GM23338 (cell line): ENCODE results near the gene RASGRF2. TPM values are rescaled to one million over a fixed set of nuclear protein-coding genes. Genes with fewer than 3 reads are reported as not detected.

ENCODE experiments used
- ATAC-seq: fragments of 200-7000 bp; cut with Tn5 transposase; 3 replicates; pipeline ENCODE4 v1.9.1; 2020
- DNase-seq: peaks from one replicate; pipeline ENCODE4 v3.0.0-alpha.2; 2015; ENCODE audit warnings: low spot score
- H2AFZ ChIP-seq: fragments of 200-600 bp; sonication (generic); 2 replicates; pipeline ENCODE4 v1.8.0; 2016; ENCODE audit warnings: antibody characterized with exemption, mild to moderate bottlenecking, moderate library complexity
- H3F3A ChIP-seq: fragments of 200-600 bp; sonication (generic); replicated peaks from 2 replicates; pipeline ENCODE4 v1.8.0; 2017; ENCODE audit warnings: antibody characterized with exemption, mixed run types, low read depth
- H3K27ac ChIP-seq: fragments of 200-600 bp; sonication (generic); 2 replicates; pipeline ENCODE4 v1.6.1; 2016; ENCODE audit warnings: low read depth
- H3K27me3 ChIP-seq: fragments of 200-600 bp; sonication (generic); 2 replicates; pipeline ENCODE4 v1.8.0; 2016; ENCODE audit warnings: mild to moderate bottlenecking, mixed run types, moderate library complexity; ENCODE audit not compliant: insufficient read depth
- H3K36me3 ChIP-seq: fragments of 200-600 bp; sonication (generic); 2 replicates; pipeline ENCODE4 v1.8.0; 2016; ENCODE audit warnings: mild to moderate bottlenecking; ENCODE audit not compliant: insufficient read depth
- H3K4me1 ChIP-seq: fragments of 200-600 bp; sonication (generic); 2 replicates; pipeline ENCODE4 v1.8.0; 2016; ENCODE audit warnings: mild to moderate bottlenecking, moderate library complexity; ENCODE audit not compliant: insufficient read depth
- H3K4me2 ChIP-seq: fragments of 200-600 bp; sonication (generic); 2 replicates; pipeline ENCODE4 v1.7.1; 2017; ENCODE audit warnings: mixed run types
- H3K4me3 ChIP-seq: fragments of 200-600 bp; sonication (generic); 2 replicates; pipeline ENCODE4 v1.6.1; 2016; ENCODE audit warnings: mixed run types
- H3K79me2 ChIP-seq: fragments of 200-600 bp; sonication (generic); replicated peaks from 2 replicates; pipeline ENCODE4 v1.8.0; 2017; ENCODE audit warnings: mild to moderate bottlenecking; ENCODE audit not compliant: insufficient read depth
- H3K9me2 ChIP-seq: fragments of 200-600 bp; sonication (generic); 2 replicates; pipeline ENCODE4 v1.8.0; 2017; ENCODE audit not compliant: insufficient read depth
- H4K20me1 ChIP-seq: fragments of 200-600 bp; sonication (generic); replicated peaks from 2 replicates; pipeline ENCODE4 v1.8.0; 2017; ENCODE audit warnings: mild to moderate bottlenecking; ENCODE audit not compliant: insufficient read depth
- H3K27ac Mint-ChIP-seq: 2 replicates; pipeline ENCODE4 v1.8.0; 2020; ENCODE audit warnings: inconsistent platforms, mild to moderate bottlenecking, moderate library complexity, mixed read lengths
- H3K27me3 Mint-ChIP-seq: 3 replicates; pipeline ENCODE4 v1.8.0; 2022; ENCODE audit warnings: low read depth, mild to moderate bottlenecking, moderate library complexity, mixed read lengths, inconsistent platforms; ENCODE audit not compliant: insufficient read depth, poor library complexity
- H3K36me3 Mint-ChIP-seq: 3 replicates; pipeline ENCODE4 v1.8.0; 2021; ENCODE audit warnings: low read depth, mild to moderate bottlenecking, inconsistent platforms, moderate library complexity, mixed read lengths
- H3K4me1 Mint-ChIP-seq: 3 replicates; pipeline ENCODE4 v1.8.0; 2020; ENCODE audit warnings: mild to moderate bottlenecking, inconsistent platforms, mixed read lengths
- H3K4me3 Mint-ChIP-seq: 3 replicates; pipeline ENCODE4 v1.8.0; 2021; ENCODE audit warnings: moderate library complexity, mild to moderate bottlenecking, inconsistent platforms, mixed read lengths
- H3K9me3 Mint-ChIP-seq: 3 replicates; pipeline ENCODE4 v1.8.0; 2020; ENCODE audit warnings: moderate library complexity, mild to moderate bottlenecking, inconsistent platforms, mixed read lengths
- EZH2 ChIP-seq: fragments of 200-600 bp; sonication (generic); IDR thresholded peaks from one replicate; pipeline ENCODE4 v1.8.0; 2017; ENCODE audit warnings: antibody characterized with exemption, mild to moderate bottlenecking, low read depth; ENCODE audit not compliant: unreplicated experiment
- EZH2phosphoT487 ChIP-seq: fragments of 200-600 bp; sonication (generic); IDR thresholded peaks from one replicate; pipeline ENCODE4 v1.8.1; 2018; ENCODE audit warnings: antibody characterized with exemption; ENCODE audit not compliant: unreplicated experiment
- JUNB ChIP-seq: IDR thresholded peaks from one replicate; pipeline ENCODE4 v1.6.1; 2016; ENCODE audit warnings: antibody characterized with exemption; ENCODE audit not compliant: unreplicated experiment
- NANOG ChIP-seq: IDR thresholded peaks from 2 replicates; pipeline ENCODE4 v1.6.1; 2016; ENCODE audit warnings: antibody characterized with exemption, borderline replicate concordance
- POLR2AphosphoS5 ChIP-seq: IDR thresholded peaks from 2 replicates; pipeline ENCODE4 v1.6.1; 2016; ENCODE audit warnings: antibody characterized with exemption, low read depth
- STAT1 ChIP-seq: IDR thresholded peaks from one replicate; pipeline ENCODE4 v1.6.1; 2016; ENCODE audit warnings: antibody characterized with exemption; ENCODE audit not compliant: unreplicated experiment
- ZNF331 ChIP-seq: fragments of 250-450 bp; sonication (Bioruptor Pico); IDR thresholded peaks from 2 replicates; pipeline ENCODE4 v1.5.0; 2020; ENCODE audit warnings: low read depth, mild to moderate bottlenecking, moderate library complexity
- polyA plus RNA-seq: library from polyadenylated mRNA; unstranded; fragments of >200 nt; fragmentation: Nextera tagmentation; extraction: Ambion mirVana; gene quantifications from 2 replicates; pipeline ENCODE4 v1.2.1, GENCODE V29; 2016
- total RNA-seq: library from RNA; depleted of rRNA; stranded (reverse); fragments of >200 nt; shearing (Covaris generic); gene quantifications from 2 replicates; pipeline ENCODE4 v1.2.3, GENCODE V29; 2014
- TF ChIP-seq, protein P1 (sequence below): fragments of 250-450 bp; sonication (Bioruptor Pico); IDR thresholded peaks from 2 replicates; pipeline ENCODE4 v1.5.0; 2020; ENCODE audit warnings: mild to moderate bottlenecking, moderate library complexity
- TF ChIP-seq, protein P2 (sequence below): IDR thresholded peaks from 2 replicates; pipeline ENCODE4 v1.6.1; 2016; ENCODE audit warnings: antibody characterized with exemption
- TF ChIP-seq, protein P3 (sequence below): IDR thresholded peaks from one replicate; pipeline ENCODE4 v1.6.1; 2018; ENCODE audit warnings: antibody characterized with exemption; ENCODE audit not compliant: unreplicated experiment
- TF ChIP-seq, protein P4 (sequence below), 2 experiments: fragments of 200-600 bp in 1 of 2; sonication (generic) in 1 of 2; conservative IDR thresholded peaks; 2 replicates each; pipeline versions ENCODE4 v1.5.1 to v1.6.1; 2016 to 2017; ENCODE audit warnings: antibody characterized with exemption in 2 of 2, low read depth in 2 of 2, mild to moderate bottlenecking in 2 of 2, moderate library complexity in 1 of 2

RASGRF2 gene
- total and polyA plus RNA-seq, 2 experiments from 2014 or later = 5.0 to 19.2 TPM

DNA sequence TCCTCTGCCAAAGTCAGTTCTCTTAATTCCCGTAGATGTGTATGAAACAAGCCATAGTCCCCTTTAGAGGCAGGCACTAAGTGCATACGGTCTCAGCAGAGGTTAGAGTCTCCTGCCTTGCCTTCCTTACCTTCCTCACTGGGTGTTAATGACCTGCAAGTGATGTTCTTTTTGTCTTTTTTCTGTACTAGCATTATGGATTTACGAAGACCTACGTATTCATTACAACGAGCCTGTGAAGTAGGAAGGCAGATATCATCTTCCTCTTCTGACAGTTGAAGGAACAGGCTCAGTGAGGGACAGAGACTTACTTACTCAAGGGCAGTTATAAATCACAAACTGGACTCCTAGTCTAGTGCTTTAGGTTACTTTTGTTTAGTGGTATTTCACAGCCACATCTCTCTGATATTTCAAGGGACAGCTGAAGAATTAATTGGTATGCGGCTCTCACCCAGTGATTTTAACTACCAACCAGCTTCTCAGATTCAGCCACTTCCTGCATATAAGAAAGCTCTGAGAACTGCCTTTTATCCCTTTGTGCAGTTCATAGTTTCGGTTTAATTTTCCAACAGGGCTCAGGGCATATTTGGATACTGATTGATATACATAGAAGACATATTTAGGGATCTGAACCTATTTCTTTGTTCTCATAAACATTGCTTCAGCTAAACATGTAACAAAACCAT is 187.9 kb downstream of the RASGRF2 start:
- H3K27me3 ChIP-seq = no peaks in the 10 kb centered on the region
- H2AFZ ChIP-seq = no peak overlapping the region
- H3K27ac ChIP-seq = 0 out of 2 replicates have a peak overlapping the region, but pooled peaks have one; percentile 17
- DNase-seq (no peak), ATAC-seq (no peak)
- H3K4me3 ChIP-seq = no peak overlapping the region
- no peak overlapping the region for H3K27ac Mint-ChIP-seq
- H3K36me3 Mint-ChIP-seq = no peaks in the 10 kb centered on the region
- no peaks in the 10 kb centered on the region for H3F3A ChIP-seq
- H3K36me3 ChIP-seq = no peaks in the 10 kb centered on the region
- H3K79me2 ChIP-seq = no peaks in the 10 kb centered on the region
- TF ChIP-seq, protein P1, sequence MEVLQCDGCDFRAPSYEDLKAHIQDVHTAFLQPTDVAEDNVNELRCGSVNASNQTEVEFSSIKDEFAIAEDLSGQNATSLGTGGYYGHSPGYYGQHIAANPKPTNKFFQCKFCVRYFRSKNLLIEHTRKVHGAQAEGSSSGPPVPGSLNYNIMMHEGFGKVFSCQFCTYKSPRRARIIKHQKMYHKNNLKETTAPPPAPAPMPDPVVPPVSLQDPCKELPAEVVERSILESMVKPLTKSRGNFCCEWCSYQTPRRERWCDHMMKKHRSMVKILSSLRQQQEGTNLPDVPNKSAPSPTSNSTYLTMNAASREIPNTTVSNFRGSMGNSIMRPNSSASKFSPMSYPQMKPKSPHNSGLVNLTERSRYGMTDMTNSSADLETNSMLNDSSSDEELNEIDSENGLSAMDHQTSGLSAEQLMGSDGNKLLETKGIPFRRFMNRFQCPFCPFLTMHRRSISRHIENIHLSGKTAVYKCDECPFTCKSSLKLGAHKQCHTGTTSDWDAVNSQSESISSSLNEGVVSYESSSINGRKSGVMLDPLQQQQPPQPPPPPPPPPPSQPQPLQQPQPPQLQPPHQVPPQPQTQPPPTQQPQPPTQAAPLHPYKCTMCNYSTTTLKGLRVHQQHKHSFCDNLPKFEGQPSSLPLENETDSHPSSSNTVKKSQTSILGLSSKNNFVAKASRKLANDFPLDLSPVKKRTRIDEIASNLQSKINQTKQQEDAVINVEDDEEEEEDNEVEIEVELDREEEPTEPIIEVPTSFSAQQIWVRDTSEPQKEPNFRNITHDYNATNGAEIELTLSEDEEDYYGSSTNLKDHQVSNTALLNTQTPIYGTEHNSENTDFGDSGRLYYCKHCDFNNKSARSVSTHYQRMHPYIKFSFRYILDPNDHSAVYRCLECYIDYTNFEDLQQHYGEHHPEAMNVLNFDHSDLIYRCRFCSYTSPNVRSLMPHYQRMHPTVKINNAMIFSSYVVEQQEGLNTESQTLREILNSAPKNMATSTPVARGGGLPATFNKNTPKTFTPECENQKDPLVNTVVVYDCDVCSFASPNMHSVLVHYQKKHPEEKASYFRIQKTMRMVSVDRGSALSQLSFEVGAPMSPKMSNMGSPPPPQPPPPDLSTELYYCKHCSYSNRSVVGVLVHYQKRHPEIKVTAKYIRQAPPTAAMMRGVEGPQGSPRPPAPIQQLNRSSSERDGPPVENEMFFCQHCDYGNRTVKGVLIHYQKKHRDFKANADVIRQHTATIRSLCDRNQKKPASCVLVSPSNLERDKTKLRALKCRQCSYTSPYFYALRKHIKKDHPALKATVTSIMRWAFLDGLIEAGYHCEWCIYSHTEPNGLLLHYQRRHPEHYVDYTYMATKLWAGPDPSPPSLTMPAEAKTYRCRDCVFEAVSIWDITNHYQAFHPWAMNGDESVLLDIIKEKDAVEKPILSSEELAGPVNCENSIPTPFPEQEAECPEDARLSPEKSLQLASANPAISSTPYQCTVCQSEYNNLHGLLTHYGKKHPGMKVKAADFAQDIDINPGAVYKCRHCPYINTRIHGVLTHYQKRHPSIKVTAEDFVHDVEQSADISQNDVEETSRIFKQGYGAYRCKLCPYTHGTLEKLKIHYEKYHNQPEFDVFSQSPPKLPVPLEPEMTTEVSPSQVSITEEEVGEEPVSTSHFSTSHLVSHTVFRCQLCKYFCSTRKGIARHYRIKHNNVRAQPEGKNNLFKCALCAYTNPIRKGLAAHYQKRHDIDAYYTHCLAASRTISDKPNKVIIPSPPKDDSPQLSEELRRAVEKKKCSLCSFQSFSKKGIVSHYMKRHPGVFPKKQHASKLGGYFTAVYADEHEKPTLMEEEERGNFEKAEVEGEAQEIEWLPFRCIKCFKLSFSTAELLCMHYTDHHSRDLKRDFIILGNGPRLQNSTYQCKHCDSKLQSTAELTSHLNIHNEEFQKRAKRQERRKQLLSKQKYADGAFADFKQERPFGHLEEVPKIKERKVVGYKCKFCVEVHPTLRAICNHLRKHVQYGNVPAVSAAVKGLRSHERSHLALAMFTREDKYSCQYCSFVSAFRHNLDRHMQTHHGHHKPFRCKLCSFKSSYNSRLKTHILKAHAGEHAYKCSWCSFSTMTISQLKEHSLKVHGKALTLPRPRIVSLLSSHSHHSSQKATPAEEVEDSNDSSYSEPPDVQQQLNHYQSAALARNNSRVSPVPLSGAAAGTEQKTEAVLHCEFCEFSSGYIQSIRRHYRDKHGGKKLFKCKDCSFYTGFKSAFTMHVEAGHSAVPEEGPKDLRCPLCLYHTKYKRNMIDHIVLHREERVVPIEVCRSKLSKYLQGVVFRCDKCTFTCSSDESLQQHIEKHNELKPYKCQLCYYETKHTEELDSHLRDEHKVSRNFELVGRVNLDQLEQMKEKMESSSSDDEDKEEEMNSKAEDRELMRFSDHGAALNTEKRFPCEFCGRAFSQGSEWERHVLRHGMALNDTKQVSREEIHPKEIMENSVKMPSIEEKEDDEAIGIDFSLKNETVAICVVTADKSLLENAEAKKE (CRISPR knock-in tag) = no peak
- TF ChIP-seq JUNB (no peak), STAT1 (no peak), POLR2AphosphoS5 (no peak), EZH2 (no peak), EZH2phosphoT487 (no peak), NANOG (no peak), ZNF331 (CRISPR knock-in tag) (no peak)
- TF ChIP-seq, protein P2, sequence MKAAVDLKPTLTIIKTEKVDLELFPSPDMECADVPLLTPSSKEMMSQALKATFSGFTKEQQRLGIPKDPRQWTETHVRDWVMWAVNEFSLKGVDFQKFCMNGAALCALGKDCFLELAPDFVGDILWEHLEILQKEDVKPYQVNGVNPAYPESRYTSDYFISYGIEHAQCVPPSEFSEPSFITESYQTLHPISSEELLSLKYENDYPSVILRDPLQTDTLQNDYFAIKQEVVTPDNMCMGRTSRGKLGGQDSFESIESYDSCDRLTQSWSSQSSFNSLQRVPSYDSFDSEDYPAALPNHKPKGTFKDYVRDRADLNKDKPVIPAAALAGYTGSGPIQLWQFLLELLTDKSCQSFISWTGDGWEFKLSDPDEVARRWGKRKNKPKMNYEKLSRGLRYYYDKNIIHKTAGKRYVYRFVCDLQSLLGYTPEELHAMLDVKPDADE = no peak
- TF ChIP-seq, protein P3, sequence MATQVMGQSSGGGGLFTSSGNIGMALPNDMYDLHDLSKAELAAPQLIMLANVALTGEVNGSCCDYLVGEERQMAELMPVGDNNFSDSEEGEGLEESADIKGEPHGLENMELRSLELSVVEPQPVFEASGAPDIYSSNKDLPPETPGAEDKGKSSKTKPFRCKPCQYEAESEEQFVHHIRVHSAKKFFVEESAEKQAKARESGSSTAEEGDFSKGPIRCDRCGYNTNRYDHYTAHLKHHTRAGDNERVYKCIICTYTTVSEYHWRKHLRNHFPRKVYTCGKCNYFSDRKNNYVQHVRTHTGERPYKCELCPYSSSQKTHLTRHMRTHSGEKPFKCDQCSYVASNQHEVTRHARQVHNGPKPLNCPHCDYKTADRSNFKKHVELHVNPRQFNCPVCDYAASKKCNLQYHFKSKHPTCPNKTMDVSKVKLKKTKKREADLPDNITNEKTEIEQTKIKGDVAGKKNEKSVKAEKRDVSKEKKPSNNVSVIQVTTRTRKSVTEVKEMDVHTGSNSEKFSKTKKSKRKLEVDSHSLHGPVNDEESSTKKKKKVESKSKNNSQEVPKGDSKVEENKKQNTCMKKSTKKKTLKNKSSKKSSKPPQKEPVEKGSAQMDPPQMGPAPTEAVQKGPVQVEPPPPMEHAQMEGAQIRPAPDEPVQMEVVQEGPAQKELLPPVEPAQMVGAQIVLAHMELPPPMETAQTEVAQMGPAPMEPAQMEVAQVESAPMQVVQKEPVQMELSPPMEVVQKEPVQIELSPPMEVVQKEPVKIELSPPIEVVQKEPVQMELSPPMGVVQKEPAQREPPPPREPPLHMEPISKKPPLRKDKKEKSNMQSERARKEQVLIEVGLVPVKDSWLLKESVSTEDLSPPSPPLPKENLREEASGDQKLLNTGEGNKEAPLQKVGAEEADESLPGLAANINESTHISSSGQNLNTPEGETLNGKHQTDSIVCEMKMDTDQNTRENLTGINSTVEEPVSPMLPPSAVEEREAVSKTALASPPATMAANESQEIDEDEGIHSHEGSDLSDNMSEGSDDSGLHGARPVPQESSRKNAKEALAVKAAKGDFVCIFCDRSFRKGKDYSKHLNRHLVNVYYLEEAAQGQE = no peak
- TF ChIP-seq, protein P4, sequence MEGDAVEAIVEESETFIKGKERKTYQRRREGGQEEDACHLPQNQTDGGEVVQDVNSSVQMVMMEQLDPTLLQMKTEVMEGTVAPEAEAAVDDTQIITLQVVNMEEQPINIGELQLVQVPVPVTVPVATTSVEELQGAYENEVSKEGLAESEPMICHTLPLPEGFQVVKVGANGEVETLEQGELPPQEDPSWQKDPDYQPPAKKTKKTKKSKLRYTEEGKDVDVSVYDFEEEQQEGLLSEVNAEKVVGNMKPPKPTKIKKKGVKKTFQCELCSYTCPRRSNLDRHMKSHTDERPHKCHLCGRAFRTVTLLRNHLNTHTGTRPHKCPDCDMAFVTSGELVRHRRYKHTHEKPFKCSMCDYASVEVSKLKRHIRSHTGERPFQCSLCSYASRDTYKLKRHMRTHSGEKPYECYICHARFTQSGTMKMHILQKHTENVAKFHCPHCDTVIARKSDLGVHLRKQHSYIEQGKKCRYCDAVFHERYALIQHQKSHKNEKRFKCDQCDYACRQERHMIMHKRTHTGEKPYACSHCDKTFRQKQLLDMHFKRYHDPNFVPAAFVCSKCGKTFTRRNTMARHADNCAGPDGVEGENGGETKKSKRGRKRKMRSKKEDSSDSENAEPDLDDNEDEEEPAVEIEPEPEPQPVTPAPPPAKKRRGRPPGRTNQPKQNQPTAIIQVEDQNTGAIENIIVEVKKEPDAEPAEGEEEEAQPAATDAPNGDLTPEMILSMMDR (conservative IDR thresholded peaks at IDR 0.05; ENCODE audit: low read depth in 2 of 2) = no peak
- H3K4me1 ChIP-seq = 0 out of 2 replicates have a peak, but pooled peaks cover 5% of the 10 kb centered on the region
- no peak overlapping the region for H3K4me2 ChIP-seq
- H3K4me1 Mint-ChIP-seq = peaks cover 2% of the 10 kb centered on the region; the same call in 2 of the 3 replicates
- H3K4me3 Mint-ChIP-seq = no peak overlapping the region
- H4K20me1 ChIP-seq = no peaks in the 10 kb centered on the region
- H3K9me2 ChIP-seq = no peaks in the 10 kb centered on the region
- H3K9me3 Mint-ChIP-seq = no peaks in the 10 kb centered on the region
- H3K27me3 Mint-ChIP-seq = peaks cover 3% of the 10 kb centered on the region
